ENCODE measurements around the gene MEAK7.

The MEAK7 gene

DNA sequence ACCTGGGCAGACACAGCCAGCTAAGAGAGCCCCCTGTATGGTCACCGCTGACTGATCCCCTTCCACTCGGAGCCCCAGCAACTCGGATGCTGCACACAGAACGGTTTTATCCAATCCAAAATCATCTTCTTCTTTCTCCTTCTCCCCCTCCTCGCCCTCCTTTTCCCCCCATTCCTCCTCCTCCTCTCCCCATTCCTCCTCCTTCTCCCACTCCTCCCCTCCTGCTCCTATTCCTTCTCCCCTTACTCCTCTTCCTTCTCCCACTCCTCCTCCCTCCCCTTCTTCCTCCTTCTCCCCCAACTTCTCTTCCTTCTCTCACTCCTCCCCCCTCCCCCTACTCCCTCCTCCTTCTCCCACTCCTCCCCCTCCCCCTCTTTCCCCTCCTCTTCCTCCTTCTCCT, 30.4 kb upstream of the MEAK7 start:
- TF ChIP-seq, protein P1, sequence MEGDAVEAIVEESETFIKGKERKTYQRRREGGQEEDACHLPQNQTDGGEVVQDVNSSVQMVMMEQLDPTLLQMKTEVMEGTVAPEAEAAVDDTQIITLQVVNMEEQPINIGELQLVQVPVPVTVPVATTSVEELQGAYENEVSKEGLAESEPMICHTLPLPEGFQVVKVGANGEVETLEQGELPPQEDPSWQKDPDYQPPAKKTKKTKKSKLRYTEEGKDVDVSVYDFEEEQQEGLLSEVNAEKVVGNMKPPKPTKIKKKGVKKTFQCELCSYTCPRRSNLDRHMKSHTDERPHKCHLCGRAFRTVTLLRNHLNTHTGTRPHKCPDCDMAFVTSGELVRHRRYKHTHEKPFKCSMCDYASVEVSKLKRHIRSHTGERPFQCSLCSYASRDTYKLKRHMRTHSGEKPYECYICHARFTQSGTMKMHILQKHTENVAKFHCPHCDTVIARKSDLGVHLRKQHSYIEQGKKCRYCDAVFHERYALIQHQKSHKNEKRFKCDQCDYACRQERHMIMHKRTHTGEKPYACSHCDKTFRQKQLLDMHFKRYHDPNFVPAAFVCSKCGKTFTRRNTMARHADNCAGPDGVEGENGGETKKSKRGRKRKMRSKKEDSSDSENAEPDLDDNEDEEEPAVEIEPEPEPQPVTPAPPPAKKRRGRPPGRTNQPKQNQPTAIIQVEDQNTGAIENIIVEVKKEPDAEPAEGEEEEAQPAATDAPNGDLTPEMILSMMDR (IDR thresholded peaks at IDR 0.05; ENCODE audit: borderline replicate concordance, control extremely low read depth, extremely low read depth, insufficient read depth, missing control alignments): no peak
- DNase-seq (ENCODE audit: low spot score): no peak
- in situ Hi-C loops (cut with MboI; ENCODE audit: low sequenced_read_pairs, unreplicated experiment): no loop called here

DNA sequence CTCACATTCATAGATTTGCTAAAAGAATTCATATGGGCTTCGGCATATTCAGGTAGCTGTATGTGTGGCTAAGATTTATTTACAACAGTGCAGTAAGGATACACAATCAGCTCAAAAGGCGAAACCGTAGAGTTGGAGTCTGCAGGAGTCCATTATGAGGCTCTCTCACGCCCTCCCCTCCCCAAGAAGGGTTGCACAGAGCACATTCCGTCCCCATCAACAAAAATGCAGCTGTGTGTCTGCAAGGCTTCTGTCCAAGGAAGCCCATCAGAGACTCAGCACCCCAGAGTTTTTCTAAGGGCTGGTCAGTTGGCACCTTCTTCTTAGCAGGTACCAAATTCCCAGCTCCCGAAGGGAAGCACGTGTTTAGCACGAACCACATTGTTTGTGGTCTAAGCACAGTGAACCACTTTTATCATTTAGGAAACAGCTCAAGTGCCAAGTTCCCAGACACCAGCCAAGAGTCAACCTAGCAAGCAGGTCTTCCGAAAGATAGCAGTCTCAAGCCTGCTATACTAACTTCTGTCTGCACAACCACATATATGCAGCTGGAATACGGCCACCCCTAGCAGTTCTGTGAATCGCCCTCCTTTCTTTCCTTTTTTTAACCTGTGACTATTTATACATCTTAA, 28.5 kb upstream of the MEAK7 start:
- in situ Hi-C loops (cut with MboI; ENCODE audit: low sequenced_read_pairs, unreplicated experiment): no loop called here
- TF ChIP-seq, protein P1 (IDR thresholded peaks at IDR 0.05; ENCODE audit: borderline replicate concordance, control extremely low read depth, extremely low read depth, insufficient read depth, missing control alignments): no peak
- DNase-seq (ENCODE audit: low spot score): no peak

DNA sequence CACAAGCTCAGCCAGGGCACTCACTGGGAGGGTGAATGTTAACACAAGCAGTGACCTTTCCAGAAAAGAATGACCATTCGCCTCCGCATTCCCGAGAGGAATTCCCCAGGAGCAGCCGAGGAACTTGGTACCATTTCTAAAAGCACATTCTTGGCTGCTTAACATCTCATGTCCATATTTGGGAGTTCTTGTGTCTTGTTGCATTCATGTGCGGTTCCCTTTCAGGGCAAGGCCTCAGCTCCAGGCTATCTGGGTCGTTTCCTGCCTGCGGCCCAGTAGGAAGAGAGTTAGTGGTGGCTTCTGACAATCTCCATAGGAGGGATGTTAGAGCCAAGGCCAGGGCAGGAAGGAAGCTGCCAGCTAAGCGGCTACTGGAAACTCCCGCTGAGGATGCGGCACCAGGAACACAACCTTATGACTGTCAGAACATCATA, 27.8 kb upstream of the MEAK7 start:
- TF ChIP-seq, protein P1 (IDR thresholded peaks at IDR 0.05; ENCODE audit: borderline replicate concordance, control extremely low read depth, extremely low read depth, insufficient read depth, missing control alignments): no peak
- in situ Hi-C loops (cut with MboI; ENCODE audit: low sequenced_read_pairs, unreplicated experiment): no loop called here
- no peak for DNase-seq (ENCODE audit: low spot score)

DNA sequence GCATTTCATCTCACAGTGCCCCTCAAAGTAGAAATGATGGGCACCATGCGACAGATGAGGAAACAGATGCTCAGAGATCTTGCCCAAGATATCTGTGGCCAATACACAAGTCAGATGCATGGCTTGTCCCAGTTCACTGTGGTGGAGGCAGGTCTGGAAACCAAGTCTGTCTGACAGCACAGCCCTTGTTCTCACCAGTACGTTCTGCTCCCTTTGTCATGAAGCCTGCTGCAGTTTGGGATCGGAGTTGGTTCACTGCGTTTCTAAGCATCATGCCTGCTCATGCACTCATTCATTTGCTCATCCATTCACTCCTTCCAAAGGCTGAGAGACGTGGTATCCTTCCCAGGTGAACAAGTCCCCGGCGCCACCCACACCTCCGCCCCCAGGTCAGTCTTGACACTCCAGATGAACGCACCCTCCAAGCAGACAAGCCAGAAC, 27.2 kb upstream of the MEAK7 start:
- in situ Hi-C loops (cut with MboI; ENCODE audit: low sequenced_read_pairs, unreplicated experiment): no loop called here
- TF ChIP-seq, protein P1 (IDR thresholded peaks at IDR 0.05; ENCODE audit: borderline replicate concordance, control extremely low read depth, extremely low read depth, insufficient read depth, missing control alignments): no peak
- DNase-seq (ENCODE audit: low spot score): no peak

DNA sequence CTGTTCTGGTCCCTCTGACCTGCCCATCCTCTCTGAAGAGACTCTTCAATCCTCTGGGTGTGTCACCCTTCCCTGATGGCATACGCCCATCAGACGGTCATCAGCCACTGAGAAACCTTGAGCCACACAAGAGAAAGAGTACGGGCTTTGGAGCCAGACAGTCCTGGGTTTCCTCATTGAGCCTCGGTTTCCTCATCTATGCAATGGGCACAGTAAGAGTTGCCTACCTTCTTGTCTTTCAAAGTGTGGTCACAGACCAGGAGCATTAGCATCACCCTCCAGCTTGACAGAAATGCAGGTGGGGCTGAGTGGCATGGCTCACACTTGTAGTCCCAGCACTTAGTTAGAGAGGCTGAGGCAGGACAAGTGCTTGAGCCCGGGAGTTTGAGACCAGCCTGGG, 26.1 kb upstream of the MEAK7 start:
- DNase-seq (ENCODE audit: low spot score): no peak
- TF ChIP-seq, protein P1 (IDR thresholded peaks at IDR 0.05; ENCODE audit: borderline replicate concordance, control extremely low read depth, extremely low read depth, insufficient read depth, missing control alignments): no peak
- in situ Hi-C loops (cut with MboI; ENCODE audit: low sequenced_read_pairs, unreplicated experiment): no loop called here

DNA sequence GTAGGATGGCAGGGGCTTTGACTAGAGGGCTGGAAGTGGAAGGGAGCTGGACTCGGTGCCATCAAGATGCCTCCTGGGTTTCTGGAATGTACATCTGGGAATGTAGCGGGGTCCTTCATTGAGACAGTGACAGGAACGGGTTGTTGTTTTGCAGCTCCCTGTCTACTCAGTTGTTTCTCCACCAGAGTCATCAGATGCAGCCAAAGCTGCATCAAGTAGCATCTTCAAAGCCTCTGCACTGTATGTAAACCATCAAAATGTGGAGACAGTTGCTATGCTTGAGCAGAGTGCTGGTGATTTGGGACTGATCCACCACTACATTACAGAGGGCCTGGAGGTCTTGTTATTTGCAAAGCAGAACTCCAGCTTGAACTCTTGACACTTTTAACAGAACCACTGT, 25.1 kb upstream of the MEAK7 start:
- in situ Hi-C loops (cut with MboI; ENCODE audit: low sequenced_read_pairs, unreplicated experiment): no loop called here
- no peak for DNase-seq (ENCODE audit: low spot score)

More for the DNA sequence above, 25.1 kb upstream of the MEAK7 start:
- TF ChIP-seq, protein P1 (IDR thresholded peaks at IDR 0.05; ENCODE audit: borderline replicate concordance, control extremely low read depth, extremely low read depth, insufficient read depth, missing control alignments): no peak
